ENCODE measurements around the gene ZER1.
A peak's percentile ranks its signal among the peaks of the same experiment; 100 is the strongest.
"Not testable (repeated sequence)": the region's sequence is repeated elsewhere in the genome, so short reads cannot be mapped to it uniquely, and the experiment has no call there.

The ZER1 gene

GRCh38 chr9:128787659-128788058 is 15.9 kb upstream of the ZER1 start:
- peak; percentile 55 for DNase-seq (ENCODE audit: low spot score)

- DNase-seq (ENCODE audit: low spot score) = peak; percentile 95
Measured at GRCh38 chr9:128786681-128787601, 15.2 kb upstream of the ZER1 start, which contains the start of gene TBC1D13. Gene TBC1D13 (plus strand): TSS chr9:128787253. CDS start chr9:128787354, 101 bp downstream.

- no peak for DNase-seq (ENCODE audit: low spot score)
Measured at GRCh38 chr9:128785427-128785826, 13.7 kb upstream of the ZER1 start.

- DNase-seq (ENCODE audit: low spot score) = no peak
Measured at GRCh38 chr9:128782669-128783068, 10.9 kb upstream of the ZER1 start.

GRCh38 chr9:128781187-128782070 is 9.7 kb upstream of the ZER1 start:
- no peak for DNase-seq (ENCODE audit: low spot score)

GRCh38 chr9:128780093-128780492 is 8.4 kb upstream of the ZER1 start:
- not testable (repeated sequence) for DNase-seq (ENCODE audit: low spot score)

- DNase-seq (ENCODE audit: low spot score) = no peak
Measured at GRCh38 chr9:128774804-128775203, 3.1 kb upstream of the ZER1 start.

GRCh38 chr9:128773049-128773448 is 1.3 kb upstream of the ZER1 start:
- no peak for DNase-seq (ENCODE audit: low spot score)

GRCh38 chr9:128771094-128771721 is 519 bp downstream of the ZER1 start:
- peak; percentile 44 for DNase-seq (ENCODE audit: low spot score)

- DNase-seq (ENCODE audit: low spot score) = no peak
Measured at GRCh38 chr9:128770286-128771030, 1.3 kb downstream of the ZER1 start.

- no peak for DNase-seq (ENCODE audit: low spot score)
Measured at GRCh38 chr9:128768606-128769005, 3.1 kb downstream of the ZER1 start.

- no peak for DNase-seq (ENCODE audit: low spot score)
Measured at GRCh38 chr9:128765499-128765898, 6.2 kb downstream of the ZER1 start.

- DNase-seq (ENCODE audit: low spot score) = no peak
Measured at GRCh38 chr9:128764361-128764760, 7.4 kb downstream of the ZER1 start.

GRCh38 chr9:128762671-128763449 is 8.9 kb downstream of the ZER1 start:
- DNase-seq (ENCODE audit: low spot score) = no peak

- no peak for DNase-seq (ENCODE audit: low spot score)
Measured at GRCh38 chr9:128757602-128758001, 14.1 kb downstream of the ZER1 start.

- no peak for DNase-seq (ENCODE audit: low spot score)
Measured at GRCh38 chr9:128753627-128754026, 18.1 kb downstream of the ZER1 start.

- DNase-seq (ENCODE audit: low spot score) = no peak
Measured at GRCh38 chr9:128750926-128751595, 20.7 kb downstream of the ZER1 start.

- no peak for DNase-seq (ENCODE audit: low spot score)
Measured at GRCh38 chr9:128747241-128747640, 24.5 kb downstream of the ZER1 start.

GRCh38 chr9:128743421-128743820 is 28.3 kb downstream of the ZER1 start:
- DNase-seq (ENCODE audit: low spot score) = no peak

- no peak for DNase-seq (ENCODE audit: low spot score)
Measured at GRCh38 chr9:128742401-128742800, 29.3 kb downstream of the ZER1 start.
